OCI-LY1 (cell line): Measurements from ENCODE around the gene CD3G.

ENCODE experiments used
- CTCF ChIP-seq: fragments of 200-600 bp; sonication (generic), shearing (Covaris generic); IDR thresholded peaks from 2 replicates; pipeline ENCODE4 v1.5.1; 2017; ENCODE audit warnings: mild to moderate bottlenecking, antibody characterized with exemption, low read length, moderate library complexity, mixed read lengths
- EZH2 ChIP-seq: fragments of 200-600 bp; sonication (generic), shearing (Covaris generic); IDR thresholded peaks from 2 replicates; pipeline ENCODE4 v1.8.0; 2017; ENCODE audit warnings: borderline replicate concordance, mixed run types, mild to moderate bottlenecking, antibody characterized with exemption, low read length, moderate library complexity, mixed read lengths

GRCh38 chr11:118373871-118374270, 29.7 kb downstream of the CD3G start:
- TF ChIP-seq CTCF (no peak), EZH2 (no peak)
